ENCODE measurements around the gene GABRG1. TPM values are rescaled to one million over a fixed set of nuclear protein-coding genes. Genes with fewer than 3 reads are reported as not detected.

GABRG1 gene
- total and polyA plus RNA-seq, 2 experiments from 2014 or later: not detected

DNA sequence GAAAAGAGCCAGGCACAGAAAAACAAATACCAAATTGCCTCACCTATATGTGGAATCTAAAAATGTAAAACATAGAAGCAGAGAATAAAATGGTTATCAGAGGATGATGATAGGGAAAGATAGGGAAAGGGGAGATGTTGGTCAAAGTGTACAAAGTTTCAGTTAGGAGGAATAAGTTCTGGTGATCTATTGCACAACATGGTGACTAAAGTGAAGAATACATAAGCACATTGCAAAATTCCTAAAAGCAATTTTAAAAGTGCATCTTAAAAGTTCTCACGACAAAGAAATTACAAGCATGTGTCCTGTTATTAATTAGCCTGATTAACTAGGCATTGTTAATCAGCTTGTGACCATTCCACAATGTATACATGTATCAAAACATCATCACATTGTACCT lies 136.0 kb downstream of the GABRG1 start:
- Histone ChIP-seq H3K9me2 (replicated peaks; ENCODE audit: insufficient read depth) (no peaks in the 10 kb centered on the region), H3K27me3 (no peaks in the 10 kb centered on the region), H3K4me2 (no peak overlapping the region), H2AFZ (no peak overlapping the region), H3K4me1 (ENCODE audit: insufficient read depth) (no peaks in the 10 kb centered on the region), H3K9me3 (ENCODE audit: low read depth) (no peaks in the 10 kb centered on the region), H3K79me2 (no peaks in the 10 kb centered on the region), H4K20me1 (ENCODE audit: insufficient read depth, poor library complexity, severe bottlenecking) (no peaks in the 10 kb centered on the region), H3K27ac (no peak overlapping the region), H3K4me3 (no peak overlapping the region), H3K36me3 (replicated peaks; ENCODE audit: insufficient read depth, low read depth) (no peaks in the 10 kb centered on the region)
- TF ChIP-seq CTCF (IDR thresholded peaks at IDR 0.05; ENCODE audit: poor library complexity) (no peak), EZH2phosphoT487 (IDR thresholded peaks at IDR 0.05; ENCODE audit: low read depth, severe bottlenecking, unreplicated experiment) (no peak), EZH2 (IDR thresholded peaks at IDR 0.05; ENCODE audit: borderline replicate concordance) (no peak)
- 83% methylated on average over 1 of the region's 1 CpG for WGBS (ENCODE audit: low lambda C conversion rate, missing lambda C conversion rate)
- DNase-seq (ENCODE audit: low spot score): no peak
